ENCODE data around the gene GAS2.

GAS2 gene

GRCh38 chr11:22674470-22675439 lies 8.3 kb downstream of the GAS2 start:
- no peak for DNase-seq

- DNase-seq = no peak
These were observed 10.9 kb downstream of the GAS2 start for GRCh38 chr11:22677153-22677903.

- DNase-seq = no peak
These were observed 14.2 kb downstream of the GAS2 start for GRCh38 chr11:22680628-22681027.

GRCh38 chr11:22681281-22681812 lies 14.9 kb downstream of the GAS2 start:
- DNase-seq = no peak

GRCh38 chr11:22684082-22684481 lies 17.7 kb downstream of the GAS2 start:
- DNase-seq = no peak

- DNase-seq = no peak
These were observed 18.7 kb downstream of the GAS2 start for GRCh38 chr11:22685111-22685510.

- no peak for DNase-seq
These were observed 22.5 kb downstream of the GAS2 start for GRCh38 chr11:22688914-22689313.

GRCh38 chr11:22690257-22690656 lies 23.8 kb downstream of the GAS2 start:
- no peak for DNase-seq

GRCh38 chr11:22690871-22691270 lies 24.5 kb downstream of the GAS2 start:
- DNase-seq = no peak

GRCh38 chr11:22699388-22699787 lies 33.0 kb downstream of the GAS2 start:
- no peak for DNase-seq

GRCh38 chr11:22702031-22702430 lies 35.6 kb downstream of the GAS2 start:
- no peak for DNase-seq

- DNase-seq = peak; percentile 31
These were observed 36.6 kb downstream of the GAS2 start for GRCh38 chr11:22703040-22703439.

- no peak for DNase-seq
These were observed 37.2 kb downstream of the GAS2 start for GRCh38 chr11:22703591-22703990.

- DNase-seq = no peak
These were observed 40.9 kb downstream of the GAS2 start for GRCh38 chr11:22707119-22707899.

- no peak for DNase-seq
These were observed 44.8 kb downstream of the GAS2 start for GRCh38 chr11:22711071-22711770.

- no peak for DNase-seq
These were observed 45.5 kb downstream of the GAS2 start for GRCh38 chr11:22711880-22712279.

- DNase-seq = no peak
These were observed 46.9 kb downstream of the GAS2 start for GRCh38 chr11:22713336-22713735.

GRCh38 chr11:22715971-22716370 lies 49.6 kb downstream of the GAS2 start:
- DNase-seq = no peak

- no peak for DNase-seq
These were observed 54.0 kb downstream of the GAS2 start for GRCh38 chr11:22720457-22720856.

- no peak for DNase-seq
These were observed 56.9 kb downstream of the GAS2 start for GRCh38 chr11:22723274-22723673.

- DNase-seq = no peak
These were observed 58.7 kb downstream of the GAS2 start for GRCh38 chr11:22725079-22725478.
